ENCODE results near the gene KCNMB1. TPM values are rescaled to one million over a fixed set of nuclear protein-coding genes. Genes with fewer than 3 reads are reported as not detected.
A peak's percentile ranks its signal among the peaks of the same experiment; 100 is the strongest.

Gene KCNMB1
- total and polyA plus RNA-seq, 2 donors (not counting 3 experiments of a cell fraction or from before 2014, with no cell fraction given), result 0.15 to 0.29 TPM

DNA sequence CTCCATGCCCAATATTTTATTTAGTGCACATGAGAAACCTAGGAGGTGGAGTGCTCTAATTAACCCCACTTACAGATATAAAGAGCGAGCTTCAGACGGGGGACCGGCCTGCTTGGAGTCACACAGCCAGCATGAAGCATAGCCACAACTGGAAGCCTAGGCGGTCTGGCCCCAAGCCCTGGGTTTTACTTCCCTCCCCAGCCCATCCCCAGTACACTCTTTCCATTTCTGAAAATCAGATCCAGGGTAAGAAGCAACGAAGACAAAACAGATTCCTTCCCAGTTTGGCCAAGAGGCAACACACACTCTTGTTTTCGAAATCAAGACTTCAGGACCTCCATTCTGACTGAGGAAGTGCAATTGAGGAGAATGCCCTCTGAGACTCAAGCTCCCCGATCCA lies 27.1 kb downstream of the KCNMB1 start:
- no TSS peak for BruUV-seq (replicated peaks)
- no peak for FAIRE-seq
- H3K36me3 ChIP-seq (ENCODE audit: control insufficient read depth in 2 of 2, extremely low read depth in 1 of 2, insufficient read depth in 2 of 2, low read length in 2 of 2), result no peaks in the 10 kb centered on the region
- dilution Hi-C loops (cut with MboI; ENCODE audit: extremely low pct_ligation_motif_present, low sequenced_read_pairs), result no loop called here
- CTCF ChIA-PET, result interaction anchor here (1.1 kb wide), 1 partner anchor 136 kb away, joined by 3 read pairs; no protein-coding TSS in a partner anchor
- no peak overlapping the region for H3K4me2 ChIP-seq (ENCODE audit: insufficient read depth, low read length)
- intact Hi-C loops (cut with micrococcal nuclease), result no loop called here
- H3K4me1 ChIP-seq (ENCODE audit: control insufficient read depth, extremely low read depth, insufficient read depth, low read length), result no peaks in the 10 kb centered on the region
- H3K27ac ChIP-seq (ENCODE audit: insufficient read depth, low read depth, low read length), result no peak overlapping the region
- no peaks in the 10 kb centered on the region for H4K20me1 ChIP-seq (replicated peaks; ENCODE audit: control insufficient read depth, extremely low read depth, insufficient read depth, low read length)
- no peaks in the 10 kb centered on the region for H3K9me3 ChIP-seq (replicated peaks; ENCODE audit: control insufficient read depth, insufficient read depth, low read length)
- TF ChIP-seq EZH2 (IDR thresholded peaks at IDR 0.05; ENCODE audit: borderline replicate concordance, low read depth, low read length, severe bottlenecking) (no peak), POLR2AphosphoS5 (IDR thresholded peaks at IDR 0.05; ENCODE audit: insufficient read depth, low read depth, low read length) (no peak), JUN (IDR thresholded peaks at IDR 0.05; ENCODE audit: borderline replicate concordance, insufficient read depth, insufficient read length, low read depth) (no peak), POLR2A (IDR thresholded peaks at IDR 0.05; ENCODE audit: low read depth, low read length) (no peak), MYC (IDR thresholded peaks at IDR 0.05; ENCODE audit: low read depth, low read length) (no peak)
- no peaks in the 10 kb centered on the region for H3K9me1 ChIP-seq (replicated peaks; ENCODE audit: control insufficient read depth, extremely low read depth, insufficient read depth, low read length)
- H3K4me3 ChIP-seq (replicated peaks in 1 of 3; ENCODE audit: insufficient read depth in 1 of 3, low read depth in 1 of 3, low read length in 3 of 3), result no peak overlapping the region
- no peaks in the 10 kb centered on the region for H3K27me3 ChIP-seq (ENCODE audit: control insufficient read depth in 2 of 2, insufficient read depth in 2 of 2, low read length in 2 of 2)
- DNase-seq (ENCODE audit: low read depth, low spot score), result peak; percentile 4
- POLR2A ChIA-PET, result no interaction called here
- no peaks in the 10 kb centered on the region for H3K79me2 ChIP-seq (ENCODE audit: control insufficient read depth, insufficient read depth, low read length)
- H2AFZ ChIP-seq (ENCODE audit: low read depth, low read length), result peak overlapping the region; percentile 19
- no peak overlapping the region for H3K9ac ChIP-seq (replicated peaks; ENCODE audit: extremely low read depth, insufficient read depth, low read length)

DNA sequence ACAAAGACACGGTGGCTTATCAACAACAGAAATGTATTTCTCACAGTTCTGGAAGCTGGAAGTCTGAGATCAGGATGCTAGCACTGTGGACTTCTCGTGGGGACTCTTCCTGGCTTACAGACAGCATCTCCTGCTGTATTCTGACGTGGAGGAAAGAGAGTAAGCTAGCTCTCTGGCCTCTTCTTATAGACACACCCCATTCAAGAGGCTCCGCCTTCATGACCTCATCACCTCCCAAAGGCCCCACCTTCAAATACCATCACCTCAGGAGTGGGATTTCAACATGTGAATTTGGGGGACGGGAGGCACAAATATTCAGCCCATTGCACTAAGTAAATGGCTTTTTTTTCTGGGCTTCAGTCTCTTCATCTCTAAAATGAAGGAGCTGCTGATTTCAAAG lies 27.6 kb downstream of the KCNMB1 start:
- H3K27me3 ChIP-seq (ENCODE audit: control insufficient read depth in 2 of 2, insufficient read depth in 2 of 2, low read length in 2 of 2), result no peaks in the 10 kb centered on the region
- H3K79me2 ChIP-seq (ENCODE audit: control insufficient read depth, insufficient read depth, low read length), result no peaks in the 10 kb centered on the region
- BruUV-seq (replicated peaks), result no TSS peak
- H3K36me3 ChIP-seq (ENCODE audit: control insufficient read depth in 2 of 2, extremely low read depth in 1 of 2, insufficient read depth in 2 of 2, low read length in 2 of 2), result no peaks in the 10 kb centered on the region
- CTCF ChIA-PET, result interaction anchor here (1.1 kb wide), 1 partner anchor 136 kb away, joined by 3 read pairs; no protein-coding TSS in a partner anchor
- H3K9me3 ChIP-seq (replicated peaks; ENCODE audit: control insufficient read depth, insufficient read depth, low read length), result no peaks in the 10 kb centered on the region
- no peak overlapping the region for H3K4me2 ChIP-seq (ENCODE audit: insufficient read depth, low read length)
- intact Hi-C loops (cut with micrococcal nuclease), result no loop called here
- H3K9ac ChIP-seq (replicated peaks; ENCODE audit: extremely low read depth, insufficient read depth, low read length), result no peak overlapping the region
- no peak overlapping the region for H2AFZ ChIP-seq (ENCODE audit: low read depth, low read length)
- no peaks in the 10 kb centered on the region for H3K4me1 ChIP-seq (ENCODE audit: control insufficient read depth, extremely low read depth, insufficient read depth, low read length)
- POLR2A ChIA-PET, result no interaction called here
- DNase-seq (ENCODE audit: low read depth, low spot score) (no peak), FAIRE-seq (no peak)
- H3K27ac ChIP-seq (ENCODE audit: insufficient read depth, low read depth, low read length), result no peak overlapping the region
- no peaks in the 10 kb centered on the region for H3K9me1 ChIP-seq (replicated peaks; ENCODE audit: control insufficient read depth, extremely low read depth, insufficient read depth, low read length)
- TF ChIP-seq EZH2 (IDR thresholded peaks at IDR 0.05; ENCODE audit: borderline replicate concordance, low read depth, low read length, severe bottlenecking) (no peak), POLR2AphosphoS5 (IDR thresholded peaks at IDR 0.05; ENCODE audit: insufficient read depth, low read depth, low read length) (no peak)
- no peak overlapping the region for H3K4me3 ChIP-seq (replicated peaks in 1 of 3; ENCODE audit: insufficient read depth in 1 of 3, low read depth in 1 of 3, low read length in 3 of 3)
- dilution Hi-C loops (cut with MboI; ENCODE audit: extremely low pct_ligation_motif_present, low sequenced_read_pairs), result no loop called here
- no peaks in the 10 kb centered on the region for H4K20me1 ChIP-seq (replicated peaks; ENCODE audit: control insufficient read depth, extremely low read depth, insufficient read depth, low read length)

Data from endothelial cell of umbilical vein (primary cell).